RWPE1 (cell line): ENCODE results near the gene ZNF836.

Experiments
- CTCF ChIA-PET: fragments of 350-600 bp; sonication (Branson Sonifier 250); formaldehyde crosslinking; extraction: SDS; loops from one replicate; lab custom pipeline; 2021; lab: Yijun Ruan, JAX
- POLR2A ChIA-PET: fragments of 400-600 bp; formaldehyde crosslinking; extraction: SDS; loops from one replicate; lab custom pipeline; 2020; ENCODE audit warnings: antibody characterized with exemption; ENCODE audit not compliant: low non-redundant PET; lab: Yijun Ruan, JAX
- DNase-seq: peaks from one replicate; pipeline ENCODE4 v3.0.0; 2012; ENCODE audit warnings: low spot score
- H3K27ac ChIP-seq: fragments of 450-650 bp; 2 replicates; pipeline ENCODE4 v1.5.1; 2017
- TF ChIP-seq, protein P1 (sequence below): fragments of 450-650 bp; conservative IDR thresholded peaks from 2 replicates; pipeline ENCODE4 v1.5.1; 2017; ENCODE audit warnings: low read depth, mild to moderate bottlenecking

The ZNF836 gene

DNA sequence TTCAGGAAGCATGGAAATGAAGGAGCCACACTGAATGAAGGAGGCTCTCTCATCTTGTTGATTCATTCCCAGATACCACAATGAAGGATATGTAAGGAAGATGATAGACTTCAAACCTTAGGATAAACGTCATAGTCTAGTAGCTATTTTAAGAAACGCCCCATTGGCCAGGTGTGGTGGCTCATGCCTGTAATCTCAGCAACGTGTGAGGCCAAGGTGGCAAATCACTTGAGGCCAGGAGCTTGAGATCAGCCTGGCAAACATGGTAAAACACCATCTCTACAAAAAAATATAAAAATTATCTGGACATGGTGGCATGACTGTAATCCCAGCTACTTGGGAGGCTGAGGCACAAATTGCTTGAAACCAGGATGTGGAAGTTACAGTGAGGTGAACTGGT lies 58.8 kb downstream of the ZNF836 start:
- CTCF ChIA-PET, result interaction anchor here (1.2 kb wide), 1 partner anchor 13 kb away, joined by 4 read pairs; no protein-coding TSS in a partner anchor
- no peak overlapping the region for H3K27ac ChIP-seq
- DNase-seq, result no peak
- POLR2A ChIA-PET, result no interaction called here
- TF ChIP-seq, protein P1, sequence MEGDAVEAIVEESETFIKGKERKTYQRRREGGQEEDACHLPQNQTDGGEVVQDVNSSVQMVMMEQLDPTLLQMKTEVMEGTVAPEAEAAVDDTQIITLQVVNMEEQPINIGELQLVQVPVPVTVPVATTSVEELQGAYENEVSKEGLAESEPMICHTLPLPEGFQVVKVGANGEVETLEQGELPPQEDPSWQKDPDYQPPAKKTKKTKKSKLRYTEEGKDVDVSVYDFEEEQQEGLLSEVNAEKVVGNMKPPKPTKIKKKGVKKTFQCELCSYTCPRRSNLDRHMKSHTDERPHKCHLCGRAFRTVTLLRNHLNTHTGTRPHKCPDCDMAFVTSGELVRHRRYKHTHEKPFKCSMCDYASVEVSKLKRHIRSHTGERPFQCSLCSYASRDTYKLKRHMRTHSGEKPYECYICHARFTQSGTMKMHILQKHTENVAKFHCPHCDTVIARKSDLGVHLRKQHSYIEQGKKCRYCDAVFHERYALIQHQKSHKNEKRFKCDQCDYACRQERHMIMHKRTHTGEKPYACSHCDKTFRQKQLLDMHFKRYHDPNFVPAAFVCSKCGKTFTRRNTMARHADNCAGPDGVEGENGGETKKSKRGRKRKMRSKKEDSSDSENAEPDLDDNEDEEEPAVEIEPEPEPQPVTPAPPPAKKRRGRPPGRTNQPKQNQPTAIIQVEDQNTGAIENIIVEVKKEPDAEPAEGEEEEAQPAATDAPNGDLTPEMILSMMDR, result no peak

GRCh38 chr19:52110780-52111179 lies 60.6 kb downstream of the ZNF836 start:
- POLR2A ChIA-PET, result interaction anchor here (0.6 kb wide), 1 partner anchor 69 kb away, joined by 3 read pairs; no protein-coding TSS in a partner anchor
- TF ChIP-seq, protein P1, result no peak
- CTCF ChIA-PET, result no interaction called here
- no peak overlapping the region for H3K27ac ChIP-seq
- DNase-seq, result no peak
